Smooth muscle cell (in vitro differentiated cells): ENCODE data around the gene SAMD4A. TPM values are rescaled to one million over a fixed set of nuclear protein-coding genes. Genes with fewer than 3 reads are reported as not detected.

ENCODE experiments used
- DNase-seq: peaks from one replicate; lab custom pipeline; 2025; ENCODE audit not compliant: unreplicated experiment; lab: John Stamatoyannopoulos, UW
- H2AFZ ChIP-seq: fragments of 200-600 bp; sonication (generic); 2 replicates; pipeline ENCODE4 v1.6.0; 2016; ENCODE audit warnings: antibody characterized with exemption, low read depth, mild to moderate bottlenecking
- H3F3A ChIP-seq: fragments of 200-600 bp; sonication (generic); 2 replicates; pipeline ENCODE4 v1.6.0; 2017; ENCODE audit warnings: antibody characterized with exemption, low read depth
- H3K27ac ChIP-seq: fragments of 200-600 bp; sonication (generic); 2 replicates; pipeline ENCODE4 v1.5.1; 2016; ENCODE audit warnings: low read depth, mild to moderate bottlenecking
- H3K27me3 ChIP-seq: fragments of 200-600 bp; sonication (generic); 2 replicates; pipeline ENCODE4 v1.6.1; 2016; ENCODE audit warnings: low read depth, mild to moderate bottlenecking
- H3K36me3 ChIP-seq: fragments of 200-600 bp; sonication (generic); 2 replicates; pipeline ENCODE4 v1.5.1; 2016; ENCODE audit warnings: low read depth
- H3K4me1 ChIP-seq: fragments of 200-600 bp; sonication (generic); 2 replicates; pipeline ENCODE4 v1.5.1; 2016; ENCODE audit warnings: low read depth
- H3K4me2 ChIP-seq: fragments of 200-600 bp; sonication (generic); 2 replicates; pipeline ENCODE4 v1.6.0; 2016; ENCODE audit warnings: mild to moderate bottlenecking
- H3K4me3 ChIP-seq: fragments of 200-600 bp; sonication (generic); 2 replicates; pipeline ENCODE4 v1.5.1; 2016; ENCODE audit warnings: mild to moderate bottlenecking
- H3K79me2 ChIP-seq: fragments of 200-600 bp; sonication (generic); 2 replicates; pipeline ENCODE4 v1.6.0; 2016; ENCODE audit warnings: low read depth, mild to moderate bottlenecking
- H3K9ac ChIP-seq: fragments of 200-600 bp; sonication (generic); 2 replicates; pipeline ENCODE4 v1.6.0; 2016; ENCODE audit warnings: low read depth
- H3K9me3 ChIP-seq: fragments of 200-600 bp; sonication (generic); replicated peaks from 2 replicates; pipeline ENCODE4 v1.5.1; 2016; ENCODE audit warnings: low read depth
- H4K20me1 ChIP-seq: fragments of 200-600 bp; sonication (generic); 2 replicates; pipeline ENCODE4 v1.6.0; 2016; ENCODE audit warnings: low read depth
- WGBS: methylation state at CpG from one replicate; pipeline ENCODE4 v1.1.7; 2016; ENCODE audit warnings: low lambda C conversion rate; 5-methylcytosine and 5-hydroxymethylcytosine counted together
- polyA plus RNA-seq: library from polyadenylated mRNA; unstranded; fragments of >200 nt; fragmentation: Nextera tagmentation; extraction: Ambion mirVana; gene quantifications from 2 replicates; pipeline ENCODE4 v1.2.1, GENCODE V29; 2016
- total RNA-seq: library from RNA; depleted of rRNA; stranded (reverse); fragments of >200 nt; gene quantifications from 2 replicates; pipeline ENCODE4 v1.2.3, GENCODE V29; 2014
- TF ChIP-seq, protein P1 (sequence below): fragments of 200-600 bp; sonication (generic); IDR thresholded peaks from 2 replicates; pipeline ENCODE4 v1.5.1; 2017; ENCODE audit warnings: borderline replicate concordance, mild to moderate bottlenecking, antibody characterized with exemption; ENCODE audit not compliant: insufficient read depth, poor library complexity, severe bottlenecking

Gene SAMD4A
- total and polyA plus RNA-seq, 2 experiments from 2014 or later, result 9.2 to 36.7 TPM

DNA sequence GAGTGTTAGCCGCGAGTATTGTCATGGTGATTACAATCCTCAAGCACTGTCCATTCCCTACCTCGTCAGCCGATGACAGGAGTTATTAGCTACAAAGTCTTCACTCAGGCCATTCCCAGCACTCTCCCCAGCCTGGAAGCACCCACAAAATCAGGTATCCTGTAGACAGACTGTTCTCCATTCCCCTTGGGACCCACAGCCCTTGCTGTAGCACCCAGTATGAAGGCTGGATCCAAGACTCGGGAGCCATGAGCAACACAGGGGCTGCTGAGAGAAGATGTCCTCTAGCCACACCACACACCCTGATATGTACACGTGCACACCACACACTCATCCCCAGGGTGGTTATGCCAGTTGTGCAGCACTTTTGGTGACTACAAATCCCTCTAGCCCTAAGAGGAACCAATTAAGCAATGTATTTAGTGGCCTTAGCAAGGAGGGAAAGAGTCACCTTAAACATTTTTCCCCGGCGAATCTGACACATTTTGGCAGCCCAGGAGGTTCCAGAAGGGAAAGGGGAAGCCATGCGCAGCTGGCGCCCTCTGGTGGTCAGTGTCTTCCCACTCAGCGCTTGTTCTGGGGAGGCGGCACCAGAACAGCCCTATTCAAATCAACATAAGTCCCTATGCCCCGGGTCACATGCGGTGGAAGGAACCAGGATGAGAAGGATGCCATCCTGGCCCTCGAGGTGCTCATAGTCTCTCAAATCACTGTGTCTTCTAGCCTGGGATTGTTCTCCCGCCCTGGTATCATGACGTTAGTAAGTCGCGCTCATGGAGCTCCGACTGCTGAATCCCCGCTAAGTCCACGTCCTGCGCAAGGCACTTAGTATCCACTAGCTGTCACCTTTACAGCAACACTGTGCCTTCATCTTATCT, 238.8 kb downstream of the SAMD4A start:
- Histone ChIP-seq H2AFZ (no peak overlapping the region), H3F3A (no peaks in the 10 kb centered on the region), H3K4me1 (no peaks in the 10 kb centered on the region), H4K20me1 (no peaks in the 10 kb centered on the region), H3K9me3 (no peaks in the 10 kb centered on the region), H3K4me3 (no peak overlapping the region), H3K9ac (no peak overlapping the region), H3K79me2 (no peaks in the 10 kb centered on the region), H3K27ac (no peak overlapping the region), H3K4me2 (peak overlapping the region; percentile 19), H3K36me3 (no peaks in the 10 kb centered on the region), H3K27me3 (no peaks in the 10 kb centered on the region)
- TF ChIP-seq, protein P1, sequence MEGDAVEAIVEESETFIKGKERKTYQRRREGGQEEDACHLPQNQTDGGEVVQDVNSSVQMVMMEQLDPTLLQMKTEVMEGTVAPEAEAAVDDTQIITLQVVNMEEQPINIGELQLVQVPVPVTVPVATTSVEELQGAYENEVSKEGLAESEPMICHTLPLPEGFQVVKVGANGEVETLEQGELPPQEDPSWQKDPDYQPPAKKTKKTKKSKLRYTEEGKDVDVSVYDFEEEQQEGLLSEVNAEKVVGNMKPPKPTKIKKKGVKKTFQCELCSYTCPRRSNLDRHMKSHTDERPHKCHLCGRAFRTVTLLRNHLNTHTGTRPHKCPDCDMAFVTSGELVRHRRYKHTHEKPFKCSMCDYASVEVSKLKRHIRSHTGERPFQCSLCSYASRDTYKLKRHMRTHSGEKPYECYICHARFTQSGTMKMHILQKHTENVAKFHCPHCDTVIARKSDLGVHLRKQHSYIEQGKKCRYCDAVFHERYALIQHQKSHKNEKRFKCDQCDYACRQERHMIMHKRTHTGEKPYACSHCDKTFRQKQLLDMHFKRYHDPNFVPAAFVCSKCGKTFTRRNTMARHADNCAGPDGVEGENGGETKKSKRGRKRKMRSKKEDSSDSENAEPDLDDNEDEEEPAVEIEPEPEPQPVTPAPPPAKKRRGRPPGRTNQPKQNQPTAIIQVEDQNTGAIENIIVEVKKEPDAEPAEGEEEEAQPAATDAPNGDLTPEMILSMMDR, result peak; percentile 94
- DNase-seq, result peak; percentile 46
- WGBS, result 38% methylated on average over 23 of the region's 23 CpGs

GRCh38 chr14:54806616-54807015, 239.7 kb downstream of the SAMD4A start:
- H3K4me2 ChIP-seq, result no peak overlapping the region
- no peak overlapping the region for H2AFZ ChIP-seq
- H3K9me3 ChIP-seq, result no peaks in the 10 kb centered on the region
- TF ChIP-seq, protein P1, result no peak
- H3K36me3 ChIP-seq, result no peaks in the 10 kb centered on the region
- H3K4me1 ChIP-seq, result no peaks in the 10 kb centered on the region
- H3K27ac ChIP-seq, result no peak overlapping the region
- no peak overlapping the region for H3K9ac ChIP-seq
- H3F3A ChIP-seq, result no peaks in the 10 kb centered on the region
- WGBS, result 92% methylated on average over 10 of the region's 10 CpGs
- no peaks in the 10 kb centered on the region for H4K20me1 ChIP-seq
- H3K27me3 ChIP-seq, result no peaks in the 10 kb centered on the region
- no peaks in the 10 kb centered on the region for H3K79me2 ChIP-seq
- no peak overlapping the region for H3K4me3 ChIP-seq
- DNase-seq, result no peak

DNA sequence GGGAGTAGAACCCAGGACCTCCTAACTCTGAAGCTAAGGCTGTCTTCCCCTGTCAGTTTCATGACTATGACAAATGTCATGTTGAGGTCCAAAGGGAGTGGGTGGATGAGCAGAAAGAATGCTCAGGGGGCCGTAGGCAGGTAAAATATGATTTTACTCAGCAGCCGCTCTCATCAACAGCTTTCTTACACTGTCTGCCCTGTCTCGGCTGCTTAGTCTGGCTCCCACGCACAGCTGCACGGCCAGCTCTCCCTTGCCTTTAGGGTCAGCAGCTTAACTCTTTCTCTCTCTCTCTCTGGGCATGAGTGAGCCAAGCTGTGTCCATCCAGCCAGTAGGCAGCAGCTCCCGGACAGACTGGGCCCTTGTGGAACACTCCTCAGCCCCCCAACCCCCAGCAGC, 240.5 kb downstream of the SAMD4A start:
- TF ChIP-seq, protein P1, result no peak
- WGBS, result 76% methylated on average over 6 of the region's 6 CpGs
- H3K27me3 ChIP-seq, result no peaks in the 10 kb centered on the region
- no peak overlapping the region for H2AFZ ChIP-seq
- no peaks in the 10 kb centered on the region for H4K20me1 ChIP-seq
- no peak for DNase-seq
- no peaks in the 10 kb centered on the region for H3F3A ChIP-seq
- no peak overlapping the region for H3K27ac ChIP-seq
- no peak overlapping the region for H3K4me2 ChIP-seq
- H3K79me2 ChIP-seq, result no peaks in the 10 kb centered on the region
- no peaks in the 10 kb centered on the region for H3K36me3 ChIP-seq
- no peak overlapping the region for H3K4me3 ChIP-seq
- H3K4me1 ChIP-seq, result no peaks in the 10 kb centered on the region
- no peak overlapping the region for H3K9ac ChIP-seq
- H3K9me3 ChIP-seq, result no peaks in the 10 kb centered on the region

- H2AFZ ChIP-seq, result no peak overlapping the region
- no peaks in the 10 kb centered on the region for H4K20me1 ChIP-seq
- H3K4me3 ChIP-seq, result no peak overlapping the region
- no peaks in the 10 kb centered on the region for H3K36me3 ChIP-seq
- H3K4me1 ChIP-seq, result no peaks in the 10 kb centered on the region
- no peak overlapping the region for H3K9ac ChIP-seq
- H3K79me2 ChIP-seq, result no peaks in the 10 kb centered on the region
- TF ChIP-seq, protein P1, result no peak
- no peak for DNase-seq
- H3F3A ChIP-seq, result no peaks in the 10 kb centered on the region
- WGBS, result 96% methylated on average over 7 of the region's 7 CpGs
- no peak overlapping the region for H3K4me2 ChIP-seq
- H3K27ac ChIP-seq, result no peak overlapping the region
- no peaks in the 10 kb centered on the region for H3K27me3 ChIP-seq
- no peaks in the 10 kb centered on the region for H3K9me3 ChIP-seq
These were observed 241.0 kb downstream of the SAMD4A start for GRCh38 chr14:54807881-54808280.
